GM19452 (cell line): ENCODE results near the gene TBCK.

Experiments
- ATAC-seq: cut with Tn5 transposase; IDR thresholded peaks from one replicate; pipeline ENCODE4 v1.9.1; 2021; ENCODE audit not compliant: unreplicated experiment

The TBCK gene

GRCh38 chr4:106289737-106290136 lies 26.3 kb downstream of the TBCK start:
- ATAC-seq = no peak

GRCh38 chr4:106287353-106287969 lies 28.5 kb downstream of the TBCK start:
- ATAC-seq = no peak

GRCh38 chr4:106286611-106287010 lies 29.4 kb downstream of the TBCK start:
- no peak for ATAC-seq

GRCh38 chr4:106284227-106284626 lies 31.8 kb downstream of the TBCK start:
- no peak for ATAC-seq

- no peak for ATAC-seq
Measured at GRCh38 chr4:106277140-106277675, 38.8 kb downstream of the TBCK start.

GRCh38 chr4:106273831-106274230 lies 42.2 kb downstream of the TBCK start:
- no peak for ATAC-seq

- ATAC-seq = no peak
Measured at GRCh38 chr4:106270736-106271135, 45.3 kb downstream of the TBCK start.

GRCh38 chr4:106269711-106270110 lies 46.3 kb downstream of the TBCK start:
- no peak for ATAC-seq

- ATAC-seq = no peak
Measured at GRCh38 chr4:106268786-106269185, 47.2 kb downstream of the TBCK start.

- no peak for ATAC-seq
Measured at GRCh38 chr4:106266201-106266600, 49.8 kb downstream of the TBCK start.

- ATAC-seq = no peak
Measured at GRCh38 chr4:106264331-106264728, 51.7 kb downstream of the TBCK start.

- ATAC-seq = no peak
Measured at GRCh38 chr4:106263594-106264330, 52.2 kb downstream of the TBCK start.

- ATAC-seq = no peak
Measured at GRCh38 chr4:106261980-106262379, 54.0 kb downstream of the TBCK start.

GRCh38 chr4:106258145-106259045 lies 57.6 kb downstream of the TBCK start:
- no peak for ATAC-seq

- ATAC-seq = no peak
Measured at GRCh38 chr4:106256190-106256589, 59.8 kb downstream of the TBCK start.

GRCh38 chr4:106255195-106255594 lies 60.8 kb downstream of the TBCK start:
- no peak for ATAC-seq

- ATAC-seq = no peak
Measured at GRCh38 chr4:106253364-106254129, 62.5 kb downstream of the TBCK start.

- ATAC-seq = no peak
Measured at GRCh38 chr4:106247600-106247999, 68.4 kb downstream of the TBCK start.

- ATAC-seq = no peak
Measured at GRCh38 chr4:106246441-106246840, 69.6 kb downstream of the TBCK start.

- no peak for ATAC-seq
Measured at GRCh38 chr4:106245176-106245575, 70.8 kb downstream of the TBCK start.

GRCh38 chr4:106240699-106241098 lies 75.3 kb downstream of the TBCK start:
- no peak for ATAC-seq
